ENCODE measurements around the gene IL1B.

GRCh38 chr2:112795774-112796173 lies 40.8 kb downstream of the IL1B start:
- TF ChIP-seq POLR2AphosphoS5 (IDR thresholded peaks at IDR 0.05; ENCODE audit: insufficient read depth, low read depth, low read length) (no peak), CTCF (IDR thresholded peaks at IDR 0.05; ENCODE audit: extremely low read depth in 1 of 2, insufficient read depth in 1 of 2, low read depth in 1 of 2, low read length in 2 of 2) (no peak), POLR2A (IDR thresholded peaks at IDR 0.05; ENCODE audit: low read depth, low read length) (no peak), EZH2 (IDR thresholded peaks at IDR 0.05; ENCODE audit: borderline replicate concordance, low read depth, low read length, severe bottlenecking) (no peak), JUN (IDR thresholded peaks at IDR 0.05; ENCODE audit: borderline replicate concordance, insufficient read depth, insufficient read length, low read depth) (no peak), MYC (IDR thresholded peaks at IDR 0.05; ENCODE audit: low read depth, low read length) (no peak)
- TF ChIP-seq, protein P1, sequence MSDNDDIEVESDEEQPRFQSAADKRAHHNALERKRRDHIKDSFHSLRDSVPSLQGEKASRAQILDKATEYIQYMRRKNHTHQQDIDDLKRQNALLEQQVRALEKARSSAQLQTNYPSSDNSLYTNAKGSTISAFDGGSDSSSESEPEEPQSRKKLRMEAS (IDR thresholded peaks at IDR 0.05; ENCODE audit: insufficient read depth, insufficient read length), result no peak
